Retinal pigment epithelial cell (primary cell): ENCODE data around the gene NEMF.
A peak's percentile ranks its signal among the peaks of the same experiment; 100 is the strongest.
"Not testable (repeated sequence)": the region's sequence is repeated elsewhere in the genome, so short reads cannot be mapped to it uniquely, and the experiment has no call there.

Experiments
- DNase-seq: peaks from one replicate; pipeline ENCODE4 v3.0.0-alpha.2; 2010; ENCODE audit warnings: low read depth
- H3K4me3 ChIP-seq: 2 replicates; pipeline ENCODE4 v1.5.1; 2011; ENCODE audit warnings: mild to moderate bottlenecking, low read length, control low read depth, moderate library complexity
- TF ChIP-seq, protein P1 (sequence below): conservative IDR thresholded peaks from 2 replicates; pipeline ENCODE4 v1.5.1; 2011; ENCODE audit warnings: low read depth, low read length, control low read depth, inconsistent platforms

Gene NEMF

DNA sequence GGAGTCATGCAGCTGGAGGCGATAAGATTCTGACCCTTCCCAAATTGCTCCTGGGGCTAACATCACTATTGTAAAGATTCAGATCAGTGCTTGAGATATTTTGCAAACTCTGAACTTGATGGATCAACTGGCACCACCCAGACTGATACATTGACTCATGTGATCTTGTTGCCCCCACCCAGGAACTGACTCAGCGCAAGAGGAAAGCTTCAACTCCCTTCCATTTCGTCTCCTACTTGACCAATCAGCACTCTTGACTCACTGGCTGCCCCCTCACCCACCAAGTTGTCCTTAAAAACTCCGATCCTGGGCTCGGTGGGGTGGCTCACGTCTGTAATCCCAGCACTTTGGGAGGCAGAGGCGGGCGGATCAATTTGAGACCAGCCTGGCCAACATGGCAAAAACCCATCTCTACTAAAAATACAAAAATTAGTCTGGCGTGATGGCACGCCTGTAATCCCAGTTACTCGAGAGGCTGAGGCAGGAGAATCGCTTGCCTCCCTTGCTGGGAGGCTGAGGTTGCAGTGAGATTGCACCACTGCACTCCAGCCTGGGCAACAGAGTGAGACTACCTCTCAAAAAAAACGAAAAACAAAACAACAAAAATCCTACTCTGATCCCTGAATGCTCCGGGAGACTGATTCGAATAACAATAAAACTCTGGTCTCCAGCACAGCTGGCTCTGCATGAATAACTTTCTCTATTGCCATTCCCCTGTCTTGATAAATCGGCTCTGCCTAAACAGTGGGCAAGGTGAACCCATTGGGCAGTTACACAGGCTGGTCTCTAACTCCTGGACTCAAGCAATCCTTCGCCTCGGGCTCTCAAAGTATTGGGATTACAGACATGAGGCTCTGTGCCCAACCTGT is 30.5 kb upstream of the NEMF start:
- no peak for DNase-seq
- TF ChIP-seq, protein P1, sequence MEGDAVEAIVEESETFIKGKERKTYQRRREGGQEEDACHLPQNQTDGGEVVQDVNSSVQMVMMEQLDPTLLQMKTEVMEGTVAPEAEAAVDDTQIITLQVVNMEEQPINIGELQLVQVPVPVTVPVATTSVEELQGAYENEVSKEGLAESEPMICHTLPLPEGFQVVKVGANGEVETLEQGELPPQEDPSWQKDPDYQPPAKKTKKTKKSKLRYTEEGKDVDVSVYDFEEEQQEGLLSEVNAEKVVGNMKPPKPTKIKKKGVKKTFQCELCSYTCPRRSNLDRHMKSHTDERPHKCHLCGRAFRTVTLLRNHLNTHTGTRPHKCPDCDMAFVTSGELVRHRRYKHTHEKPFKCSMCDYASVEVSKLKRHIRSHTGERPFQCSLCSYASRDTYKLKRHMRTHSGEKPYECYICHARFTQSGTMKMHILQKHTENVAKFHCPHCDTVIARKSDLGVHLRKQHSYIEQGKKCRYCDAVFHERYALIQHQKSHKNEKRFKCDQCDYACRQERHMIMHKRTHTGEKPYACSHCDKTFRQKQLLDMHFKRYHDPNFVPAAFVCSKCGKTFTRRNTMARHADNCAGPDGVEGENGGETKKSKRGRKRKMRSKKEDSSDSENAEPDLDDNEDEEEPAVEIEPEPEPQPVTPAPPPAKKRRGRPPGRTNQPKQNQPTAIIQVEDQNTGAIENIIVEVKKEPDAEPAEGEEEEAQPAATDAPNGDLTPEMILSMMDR = no peak
- H3K4me3 ChIP-seq = no peak overlapping the region

DNA sequence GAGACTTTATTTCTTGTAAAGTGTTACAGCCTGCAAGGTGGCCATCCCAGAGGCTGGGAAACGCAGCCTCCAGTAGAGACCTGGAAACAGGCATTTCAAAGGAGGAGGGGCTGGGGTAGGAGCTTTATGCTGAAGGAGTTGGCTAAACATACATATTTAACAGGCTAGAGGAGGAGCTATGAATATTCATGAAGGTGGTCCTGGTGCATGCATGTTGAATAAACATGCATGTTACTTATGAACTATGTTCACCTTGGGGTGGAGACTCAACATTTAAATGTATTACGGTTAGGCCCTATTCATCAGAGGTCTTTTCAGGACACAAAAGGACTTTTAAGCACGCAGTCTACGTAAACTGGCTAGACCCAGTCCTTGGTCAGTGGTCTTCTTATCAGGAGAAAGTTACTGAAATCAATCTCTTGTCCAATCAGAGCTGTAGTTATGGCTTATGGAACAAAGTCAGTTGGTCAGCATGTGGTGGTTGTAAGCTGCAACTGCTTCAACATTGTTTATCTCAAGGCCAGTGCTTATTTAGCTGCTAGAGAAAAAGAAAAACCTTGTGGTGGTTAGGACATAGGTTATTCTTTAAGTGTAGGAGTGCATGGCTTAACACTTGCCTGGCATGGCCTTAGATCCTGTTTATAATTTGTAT is 28.9 kb upstream of the NEMF start:
- no peak overlapping the region for H3K4me3 ChIP-seq
- DNase-seq = no peak
- TF ChIP-seq, protein P1 = no peak

DNA sequence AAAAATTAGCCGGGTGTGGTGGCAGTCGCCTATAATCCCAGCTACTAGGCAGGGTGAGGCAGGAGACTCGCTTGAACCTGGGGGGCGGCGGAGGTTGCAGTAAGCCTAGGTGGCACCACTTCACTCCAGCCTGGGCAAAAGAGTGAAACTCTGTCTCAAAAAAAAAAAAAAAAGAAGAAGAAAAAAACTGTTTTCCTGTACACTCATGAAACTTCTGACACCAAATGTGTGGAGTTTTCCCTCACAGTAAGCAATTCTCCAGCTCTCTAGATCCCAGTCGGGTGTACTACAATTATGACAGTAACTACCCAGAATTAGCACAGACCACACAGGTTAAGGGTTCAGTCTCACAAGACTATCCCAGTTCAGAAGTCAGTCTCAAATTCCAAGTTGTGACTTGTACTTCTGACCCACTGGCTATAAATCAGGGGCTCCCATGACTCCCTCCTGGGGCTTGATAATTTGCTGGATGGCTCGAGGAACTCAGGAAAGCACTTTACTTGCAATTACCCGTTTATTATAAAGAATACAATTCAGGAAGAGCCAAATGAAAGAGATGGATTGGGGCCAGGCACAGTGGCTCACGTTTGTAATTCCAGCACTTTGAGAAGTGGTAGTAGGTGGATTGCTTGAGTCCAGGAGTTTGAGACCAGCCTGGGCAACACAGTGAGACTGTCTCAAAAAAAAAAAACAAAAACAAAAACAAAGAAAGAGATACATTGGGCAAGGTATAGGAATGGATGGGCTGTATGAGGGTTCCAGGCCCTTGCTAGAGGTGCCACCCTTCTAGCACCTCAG is 27.9 kb upstream of the NEMF start:
- no peak for DNase-seq
- TF ChIP-seq, protein P1 = no peak

DNA sequence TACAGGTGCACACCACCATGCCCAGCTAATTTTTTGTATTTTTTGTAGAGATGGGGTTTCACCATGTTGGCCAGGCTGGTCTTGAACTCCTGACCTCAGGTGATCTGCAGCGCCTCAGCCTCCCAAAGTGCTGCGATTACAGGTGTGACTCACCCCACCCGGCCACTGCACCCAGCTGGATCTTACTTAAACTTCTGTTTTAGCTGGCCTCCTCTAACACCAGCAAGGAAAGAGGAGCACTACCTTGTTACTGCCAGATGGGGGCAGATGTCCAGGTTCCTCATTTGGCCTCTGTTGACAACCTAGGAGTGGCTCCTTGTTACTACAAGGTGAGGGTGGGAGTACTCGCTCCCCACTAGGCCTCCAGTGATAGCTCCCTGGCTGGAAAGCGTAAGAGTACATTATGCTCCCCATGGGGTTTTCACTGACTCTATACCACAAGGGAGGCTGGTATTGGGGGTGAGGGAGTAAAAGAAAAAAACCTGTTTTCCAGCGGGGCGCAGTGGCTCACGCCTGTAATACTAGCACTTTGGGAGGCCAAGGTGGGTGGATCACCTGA is 27.1 kb upstream of the NEMF start:
- no peak overlapping the region for H3K4me3 ChIP-seq
- TF ChIP-seq, protein P1 = peak; percentile 75
- DNase-seq = no peak

More for the DNA sequence above, 27.9 kb upstream of the NEMF start:
- H3K4me3 ChIP-seq = no peak overlapping the region

DNA sequence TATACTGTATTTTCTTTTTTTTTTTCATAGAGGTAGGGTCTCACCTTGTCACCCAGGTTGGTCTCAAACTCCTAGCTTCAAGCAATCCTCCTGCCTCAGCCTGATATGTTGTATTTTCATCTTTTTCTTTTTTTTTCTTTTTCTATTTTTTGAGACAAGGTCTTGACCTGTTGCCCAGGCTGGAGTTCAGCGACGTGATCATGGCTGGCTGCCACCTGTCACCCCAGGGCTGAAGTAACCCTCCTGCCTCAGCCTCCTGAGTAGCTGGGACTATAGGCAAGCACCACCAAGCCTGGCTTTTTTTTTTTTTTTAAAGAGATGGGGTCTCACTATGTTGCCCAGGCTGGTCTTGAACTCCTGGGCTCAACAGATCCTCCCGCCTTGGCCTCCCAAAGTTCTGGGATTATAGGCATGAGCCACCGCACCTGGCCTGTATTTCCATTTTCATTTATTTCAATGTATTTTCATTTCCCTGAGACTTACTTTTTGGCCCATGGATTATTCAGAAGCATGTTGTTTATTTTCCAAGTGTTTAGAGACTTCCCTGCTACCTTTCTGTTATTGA is 24.1 kb upstream of the NEMF start:
- TF ChIP-seq, protein P1 = no peak
- H3K4me3 ChIP-seq = no peak overlapping the region

DNA sequence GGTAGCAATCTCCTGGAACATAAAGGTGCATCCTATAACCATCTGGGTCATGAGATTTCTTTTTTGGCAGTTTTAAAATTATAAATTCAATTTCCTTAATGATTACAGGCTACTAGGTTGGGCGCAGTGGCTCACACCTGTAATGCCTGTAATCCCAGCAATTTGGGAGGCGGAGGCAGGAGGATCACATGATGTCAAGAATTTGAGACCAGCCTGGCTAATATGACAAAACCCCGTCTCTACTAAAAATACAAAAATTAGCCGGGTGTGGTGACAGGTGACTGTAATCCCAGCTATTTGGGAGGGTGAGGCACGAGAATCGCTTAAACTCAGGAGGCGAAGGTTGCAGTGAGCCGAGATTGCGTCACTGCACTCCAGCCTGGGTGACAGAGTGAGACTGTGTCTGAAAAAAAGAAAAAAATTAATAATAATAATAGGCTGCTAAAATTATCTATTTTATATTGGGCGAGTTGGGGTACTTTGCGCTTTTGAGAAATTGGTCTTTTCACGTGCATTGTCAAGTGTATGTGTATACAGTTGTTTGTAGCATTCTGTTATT is 23.1 kb upstream of the NEMF start:
- DNase-seq = no peak
- TF ChIP-seq, protein P1 = no peak
- H3K4me3 ChIP-seq = no peak overlapping the region

More for the DNA sequence above, 24.1 kb upstream of the NEMF start:
- DNase-seq = no peak

DNA sequence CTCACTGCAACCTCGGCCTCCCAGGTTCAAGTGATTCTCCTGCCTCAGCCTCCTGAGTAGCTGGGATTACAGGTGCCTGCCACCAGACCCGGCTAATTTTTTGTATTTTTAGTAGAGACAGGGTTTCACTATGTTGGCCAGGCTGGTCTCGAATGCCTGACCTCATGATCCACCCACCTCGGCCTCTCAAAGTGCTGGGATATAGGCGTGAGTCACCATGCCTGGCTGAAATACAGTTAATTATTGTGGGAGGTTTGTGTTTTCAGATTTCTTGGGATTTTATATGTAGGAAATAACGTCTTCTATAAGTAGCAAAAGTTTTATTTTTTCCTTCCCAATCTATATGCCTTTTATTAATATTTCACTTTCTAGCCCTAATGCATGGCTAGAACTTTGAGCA is 21.0 kb upstream of the NEMF start:
- H3K4me3 ChIP-seq, DNase-seq: not testable (repeated sequence)
